IMR-90 (cell line): ENCODE data around the gene TRDN. TPM values are rescaled to one million over a fixed set of nuclear protein-coding genes. Genes with fewer than 3 reads are reported as not detected.

ENCODE experiments used
- ATAC-seq: fragments of 200-7000 bp; cut with Tn5 transposase; 2 replicates; pipeline ENCODE4 v1.9.1; 2020; ENCODE audit warnings: low read depth, mild to moderate bottlenecking, moderate library complexity
- BruUV-seq: library from RNA; stranded (reverse); fragments of 400-500 nt; replicated peaks from 2 replicates; lab custom pipeline; 2021; lab: Mats Ljungman, UMichigan
- CTCF ChIA-PET: fragments of 300-600 bp; formaldehyde crosslinking; extraction: SDS; loops from one replicate; lab custom pipeline; 2021; ENCODE audit warnings: antibody characterized with exemption; lab: Yijun Ruan, JAX
- POLR2A ChIA-PET: fragments of 300-600 bp; sonication (Branson Sonifier 250); formaldehyde crosslinking; loops from one replicate; lab custom pipeline; 2022; ENCODE audit warnings: antibody characterized with exemption; ENCODE audit not compliant: unreplicated experiment; lab: Charles Lee
- DNase-seq: peaks from one replicate; pipeline ENCODE4 v3.0.0; 2013
- H2AFZ ChIP-seq: replicated peaks from 2 replicates; pipeline ENCODE3; 2013; ENCODE audit warnings: low read length, mild to moderate bottlenecking; ENCODE audit not compliant: poor library complexity
- H2AK5ac ChIP-seq: 2 replicates; pipeline ENCODE4 v1.6.1; 2013; ENCODE audit warnings: low read depth, low read length, inconsistent platforms
- H2AK9ac ChIP-seq: replicated peaks from 2 replicates; pipeline ENCODE3; 2013; ENCODE audit warnings: mild to moderate bottlenecking, low read depth, low read length, moderate library complexity; ENCODE audit not compliant: poor library complexity
- H2BK120ac ChIP-seq: 2 replicates; pipeline ENCODE4 v1.6.1; 2013; ENCODE audit warnings: low read depth, low read length, inconsistent platforms
- H2BK15ac ChIP-seq: 3 replicates; pipeline ENCODE4 v1.6.1; 2013; ENCODE audit warnings: low read depth, low read length, inconsistent platforms
- H2BK20ac ChIP-seq: 2 replicates; pipeline ENCODE4 v1.6.1; 2013; ENCODE audit warnings: low read depth, mild to moderate bottlenecking, inconsistent platforms, low read length, moderate library complexity
- H2BK5ac ChIP-seq: 2 replicates; pipeline ENCODE4 v1.6.1; 2013; ENCODE audit warnings: mild to moderate bottlenecking, low read depth, low read length, inconsistent platforms; ENCODE audit not compliant: poor library complexity, severe bottlenecking
- H3K14ac ChIP-seq: replicated peaks from 2 replicates; pipeline ENCODE4 v1.6.1; 2013; ENCODE audit warnings: low read depth, low read length, inconsistent platforms
- H3K18ac ChIP-seq: 2 replicates; pipeline ENCODE4 v1.6.1; 2013; ENCODE audit warnings: low read depth, low read length, control low read depth
- H3K23ac ChIP-seq: 2 replicates; pipeline ENCODE4 v1.6.1; 2013; ENCODE audit warnings: low read depth, low read length, inconsistent platforms
- H3K27ac ChIP-seq: 2 replicates; pipeline ENCODE4 v1.5.1; 2013; ENCODE audit warnings: mild to moderate bottlenecking, control low read depth, low read length; ENCODE audit not compliant: insufficient read depth
- H3K27me3 ChIP-seq: 2 replicates; pipeline ENCODE4 v1.6.1; 2013; ENCODE audit warnings: low read length; ENCODE audit not compliant: control insufficient read depth, insufficient read depth
- H3K36me3 ChIP-seq: 2 replicates; pipeline ENCODE4 v1.6.1; 2013; ENCODE audit warnings: low read length, mixed read lengths; ENCODE audit not compliant: control insufficient read depth, insufficient read depth
- H3K4ac ChIP-seq: 2 replicates; pipeline ENCODE4 v1.6.1; 2013; ENCODE audit warnings: low read depth, low read length, inconsistent platforms
- H3K4me1 ChIP-seq: 2 replicates; pipeline ENCODE4 v1.6.1; 2013; ENCODE audit warnings: low read length, mixed read lengths; ENCODE audit not compliant: control insufficient read depth, insufficient read depth
- H3K4me2 ChIP-seq: 2 replicates; pipeline ENCODE4 v1.6.1; 2013; ENCODE audit warnings: low read depth, mild to moderate bottlenecking, control low read depth, low read length, moderate library complexity
- H3K4me3 ChIP-seq: 2 replicates; pipeline ENCODE4 v1.5.1; 2013; ENCODE audit warnings: low read depth, mild to moderate bottlenecking, control low read depth, low read length, moderate library complexity; ENCODE audit not compliant: insufficient read depth
- H3K56ac ChIP-seq: 2 replicates; pipeline ENCODE4 v1.6.1; 2013; ENCODE audit warnings: low read length, inconsistent platforms; ENCODE audit not compliant: insufficient read depth; ENCODE audit errors: extremely low read depth
- H3K79me1 ChIP-seq, 2 experiments: 2 replicates each; pipeline ENCODE4 v1.6.1; 2013; ENCODE audit warnings: low read length in 2 of 2, inconsistent platforms in 1 of 2, low read depth in 1 of 2
- H3K9ac ChIP-seq: 2 replicates; pipeline ENCODE4 v1.6.1; 2013; ENCODE audit warnings: low read depth, low read length, control low read depth
- H3K9me1 ChIP-seq: 2 replicates; pipeline ENCODE4 v1.6.1; 2013; ENCODE audit warnings: low read length, inconsistent platforms; ENCODE audit not compliant: insufficient read depth
- H3K9me3 ChIP-seq: 2 replicates; pipeline ENCODE4 v1.6.1; 2013; ENCODE audit warnings: low read length; ENCODE audit not compliant: control insufficient read depth, insufficient read depth
- H4K20me1 ChIP-seq: 2 replicates; pipeline ENCODE4 v1.6.1; 2013; ENCODE audit warnings: low read length, inconsistent platforms; ENCODE audit not compliant: insufficient read depth
- H4K5ac ChIP-seq: 2 replicates; pipeline ENCODE4 v1.6.1; 2013; ENCODE audit warnings: mild to moderate bottlenecking, low read depth, low read length, control low read depth
- H4K8ac ChIP-seq, 2 experiments: 2 replicates each; pipeline ENCODE4 v1.6.1; 2013; ENCODE audit warnings: low read depth in 2 of 2, low read length in 2 of 2, control low read depth in 1 of 2, inconsistent platforms in 1 of 2
- H4K91ac ChIP-seq: 2 replicates; pipeline ENCODE4 v1.6.1; 2013; ENCODE audit warnings: low read depth, low read length, inconsistent platforms; ENCODE audit not compliant: insufficient read depth
- CEBPB ChIP-seq: IDR thresholded peaks from 2 replicates; pipeline ENCODE4 v1.6.1; 2012; ENCODE audit warnings: low read depth, low read length, improper control_type of control experiment
- CHD1 ChIP-seq: IDR thresholded peaks from 2 replicates; pipeline ENCODE4 v1.6.1; 2012; ENCODE audit warnings: low read depth, low read length, improper control_type of control experiment
- CTCF ChIP-seq: conservative IDR thresholded peaks from 2 replicates; pipeline ENCODE4 v1.5.1; 2012; ENCODE audit warnings: mild to moderate bottlenecking, low read depth, low read length, improper control_type of control experiment
- MAZ ChIP-seq: IDR thresholded peaks from 2 replicates; pipeline ENCODE4 v1.6.1; 2012; ENCODE audit warnings: low read depth, mild to moderate bottlenecking, low read length, improper control_type of control experiment, moderate library complexity, borderline replicate concordance
- POLR2A ChIP-seq: IDR thresholded peaks from 2 replicates; pipeline ENCODE4 v1.6.1; 2012; ENCODE audit warnings: mild to moderate bottlenecking, low read depth, low read length
- RAD21 ChIP-seq: IDR thresholded peaks from 2 replicates; pipeline ENCODE4 v1.6.1; 2012; ENCODE audit warnings: low read length, improper control_type of control experiment
- RCOR1 ChIP-seq: IDR thresholded peaks from 2 replicates; pipeline ENCODE4 v1.6.1; 2012; ENCODE audit warnings: mild to moderate bottlenecking, low read length, improper control_type of control experiment; ENCODE audit not compliant: insufficient replicate concordance
- RFX5 ChIP-seq: IDR thresholded peaks from 2 replicates; pipeline ENCODE4 v1.8.0; 2012; ENCODE audit warnings: low read depth, mild to moderate bottlenecking, low read length, moderate library complexity
- WGBS, 2 experiments: methylation state at CpG; one replicate each; pipeline versions ENCODE4 v1.1.5 to v1.1.7; 2013; ENCODE audit warnings: missing lambda C conversion rate in 2 of 2; ENCODE audit not compliant: insufficient read length in 1 of 2; ENCODE audit errors: extremely low coverage in 2 of 2; 5-methylcytosine and 5-hydroxymethylcytosine counted together
- dilution Hi-C: fragments of 300-500 bp; cut with HindIII; formaldehyde crosslinking; loops from one replicate; pipeline ENCODE4 v1.14.3; 2018; ENCODE audit warnings: low sequenced_read_pairs; ENCODE audit not compliant: unreplicated experiment
- in situ Hi-C: fragments of 300-500 bp; cut with MboI; formaldehyde crosslinking; loops from 3 replicates; pipeline ENCODE4 v1.14.3; 2019; ENCODE audit warnings: low sequenced_read_pairs, inconsistent platforms, mixed read lengths
- intact Hi-C: fragments of 100-400 bp; cut with micrococcal nuclease; formaldehyde crosslinking; loops from 2 replicates; pipeline ENCODE4 v1.10.0; 2022
- polyA plus RNA-seq, 3 experiments: library from polyadenylated mRNA; depleted of rRNA; stranded (reverse); fragments of >200 nt; gene quantifications; 2 replicates each; pipeline ENCODE4 v1.2.3, GENCODE V29; 2012; ENCODE audit warnings: low replicate concordance in 1 of 3
- total RNA-seq: library from RNA; depleted of rRNA; stranded (reverse); fragments of >200 nt; gene quantifications from 2 replicates; pipeline ENCODE4 v1.2.3, GENCODE V29; 2012
- TF ChIP-seq, protein P1 (sequence below): fragments of 150-350 bp; IDR thresholded peaks from 2 replicates; pipeline ENCODE4 v1.6.1; 2017; ENCODE audit warnings: mild to moderate bottlenecking, antibody characterized with exemption, low read length, low read depth

TRDN gene
- total and polyA plus RNA-seq, 2 of the 4 experiments (the other 2 are of a cell fraction), result not detected

DNA sequence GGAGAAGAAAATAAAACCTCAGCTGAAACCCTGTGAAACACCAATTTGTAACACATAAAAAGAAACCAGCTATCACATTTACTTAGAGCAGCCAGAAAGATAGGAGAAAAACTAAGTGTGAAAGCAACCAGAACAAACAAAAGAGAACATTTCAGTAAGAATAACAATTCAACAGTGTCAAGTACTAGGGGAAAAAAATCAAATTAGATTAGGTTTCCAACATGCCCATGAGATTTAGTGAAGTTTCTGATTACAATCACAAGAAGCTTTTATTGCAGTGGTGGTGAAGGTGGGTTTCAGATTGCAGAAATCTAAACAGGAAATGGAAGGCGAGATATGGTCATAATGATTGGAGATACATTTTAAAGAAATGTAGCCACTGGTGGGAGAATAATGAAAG lies 22.1 kb upstream of the TRDN start:
- Histone ChIP-seq H3K4me2 (no peak overlapping the region), H2BK5ac (no peak overlapping the region), H3K23ac (no peak overlapping the region), H3K27me3 (no peaks in the 10 kb centered on the region), H2AK5ac (no peak overlapping the region), H3K9ac (no peak overlapping the region), H3K79me1 (no peaks in the 10 kb centered on the region), H3K36me3 (no peaks in the 10 kb centered on the region), H3K9me3 (peaks cover 4% of the 10 kb centered on the region; the same call in 1 of the 2 replicates), H4K8ac (no peak overlapping the region), H3K9me1 (no peaks in the 10 kb centered on the region), H2BK120ac (no peak overlapping the region), H3K56ac (no peak overlapping the region), H3K4ac (no peak overlapping the region), H2AFZ (no peak overlapping the region), H3K4me1 (no peaks in the 10 kb centered on the region), H2AK9ac (no peak overlapping the region), H3K4me3 (no peak overlapping the region), H4K20me1 (no peaks in the 10 kb centered on the region), H4K91ac (no peak overlapping the region), H2BK20ac (no peak overlapping the region), H4K5ac (no peak overlapping the region), H3K18ac (no peak overlapping the region), H2BK15ac (no peak overlapping the region), H3K27ac (no peak overlapping the region), H3K14ac (no peak overlapping the region)
- CTCF ChIA-PET, result no interaction called here
- POLR2A ChIA-PET, result no interaction called here
- no peak for ATAC-seq
- dilution Hi-C loops (no loop called here), in situ Hi-C loops (no loop called here), intact Hi-C loops (no loop called here)
- no peak for DNase-seq
- TF ChIP-seq RFX5 (no peak), RAD21 (no peak), CEBPB (no peak), CTCF (no peak), RCOR1 (no peak), POLR2A (no peak), MAZ (no peak), CHD1 (no peak)
- TF ChIP-seq, protein P1, sequence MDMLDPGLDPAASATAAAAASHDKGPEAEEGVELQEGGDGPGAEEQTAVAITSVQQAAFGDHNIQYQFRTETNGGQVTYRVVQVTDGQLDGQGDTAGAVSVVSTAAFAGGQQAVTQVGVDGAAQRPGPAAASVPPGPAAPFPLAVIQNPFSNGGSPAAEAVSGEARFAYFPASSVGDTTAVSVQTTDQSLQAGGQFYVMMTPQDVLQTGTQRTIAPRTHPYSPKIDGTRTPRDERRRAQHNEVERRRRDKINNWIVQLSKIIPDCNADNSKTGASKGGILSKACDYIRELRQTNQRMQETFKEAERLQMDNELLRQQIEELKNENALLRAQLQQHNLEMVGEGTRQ, result no peak
- BruUV-seq, result no TSS peak
- WGBS, 2 experiments, result 40% methylated on average over 1 of the region's 1 CpG; no CpG with 5 or more reads in 1 of the 2 experiments
